HepG2 (cell line): ENCODE data around the gene AFDN. TPM values are rescaled to one million over a fixed set of nuclear protein-coding genes. Genes with fewer than 3 reads are reported as not detected.

Experiments
- ARNT ChIP-seq: fragments of 450-650 bp; IDR thresholded peaks from 2 replicates; pipeline ENCODE4 v1.6.1; 2017
- DNMT1 ChIP-seq: sonication (generic); formaldehyde crosslinking; IDR thresholded peaks from 2 replicates; pipeline ENCODE4 v1.5.1; 2020; ENCODE audit warnings: mild to moderate bottlenecking, missing genetic modification reagents
- HOXA7 ChIP-seq: sonication (generic); formaldehyde crosslinking; IDR thresholded peaks from 2 replicates; pipeline ENCODE4 v1.8.1; 2022; ENCODE audit warnings: mild to moderate bottlenecking, missing genetic modification reagents, moderate library complexity
- KDM5B ChIP-seq: sonication (generic); formaldehyde crosslinking; IDR thresholded peaks from 2 replicates; pipeline ENCODE4 v1.4.0; 2020; ENCODE audit warnings: missing genetic modification reagents, mild to moderate bottlenecking, borderline replicate concordance
- KDM6A ChIP-seq: IDR thresholded peaks from 2 replicates; pipeline ENCODE4 v1.6.1; 2016; ENCODE audit warnings: low read depth
- MLXIP ChIP-seq: sonication (generic); formaldehyde crosslinking; IDR thresholded peaks from 2 replicates; pipeline ENCODE4 v1.9.0; 2021; ENCODE audit warnings: missing genetic modification reagents, borderline replicate concordance
- ZBTB3 ChIP-seq: sonication (generic); formaldehyde crosslinking; IDR thresholded peaks from 2 replicates; pipeline ENCODE4 v1.4.0; 2020; ENCODE audit warnings: low read depth, mild to moderate bottlenecking, moderate library complexity, missing genetic modification reagents, borderline replicate concordance
- ZHX2 ChIP-seq, 2 experiments: sonication (generic) in 1 of 2; formaldehyde crosslinking in 1 of 2; IDR thresholded peaks; 2 replicates each; pipeline versions ENCODE4 v1.6.1 to v1.9.0; 2014 to 2022; ENCODE audit warnings: antibody characterized with exemption in 1 of 2, borderline replicate concordance in 1 of 2, inconsistent platforms in 1 of 2, low read depth in 1 of 2, missing genetic modification reagents in 1 of 2
- ZNF280D ChIP-seq: sonication (generic); formaldehyde crosslinking; IDR thresholded peaks from 2 replicates; pipeline ENCODE4 v1.5.1; 2020; ENCODE audit warnings: mild to moderate bottlenecking, missing genetic modification reagents
- polyA plus RNA-seq, 8 experiments: library from polyadenylated mRNA; depleted of rRNA in 3 of 8; stranded (reverse) in 7 of 8; unstranded in 1 of 8; fragments of >200 nt; fragmentation: Illumina TruSeq in 4 of 8; extraction: Trizol in 4 of 8; gene quantifications; 2 replicates each; pipeline versions ENCODE4 v1.2.1 to v1.2.3, GENCODE V29; 2011 to 2016; ENCODE audit warnings: low read depth in 4 of 8, missing spikeins in 1 of 8, mixed read lengths in 1 of 8; ENCODE audit not compliant: insufficient read depth in 1 of 8
- total RNA-seq, 5 experiments: library from RNA; depleted of rRNA; stranded (reverse); fragments of >200 nt; fragmentation: Illumina TruSeq; extraction: Trizol; gene quantifications; 2 replicates each; pipeline ENCODE4 v1.2.3, GENCODE V29; 2016; ENCODE audit warnings: low read depth in 1 of 5
- TF ChIP-seq, protein P1 (sequence below), 2 experiments: sonication (generic) in 1 of 2; formaldehyde crosslinking in 1 of 2; IDR thresholded peaks; 2 replicates each; pipeline versions ENCODE4 v1.4.0 to v1.6.1; 2018 to 2020; ENCODE audit warnings: missing genetic modification reagents in 2 of 2, borderline replicate concordance in 1 of 2, low read depth in 1 of 2, mild to moderate bottlenecking in 1 of 2, missing biosample characterization in 1 of 2
- TF ChIP-seq, protein P2 (sequence below): sonication (generic); formaldehyde crosslinking; IDR thresholded peaks from 2 replicates; pipeline ENCODE4 v1.4.0; 2020; ENCODE audit warnings: low read depth, mild to moderate bottlenecking, missing genetic modification reagents

AFDN gene
- total and polyA plus RNA-seq, 2 of the 13 experiments (the other 11 are each of a cell fraction or from before 2014, with no cell fraction given) = 136 to 151 TPM

DNA sequence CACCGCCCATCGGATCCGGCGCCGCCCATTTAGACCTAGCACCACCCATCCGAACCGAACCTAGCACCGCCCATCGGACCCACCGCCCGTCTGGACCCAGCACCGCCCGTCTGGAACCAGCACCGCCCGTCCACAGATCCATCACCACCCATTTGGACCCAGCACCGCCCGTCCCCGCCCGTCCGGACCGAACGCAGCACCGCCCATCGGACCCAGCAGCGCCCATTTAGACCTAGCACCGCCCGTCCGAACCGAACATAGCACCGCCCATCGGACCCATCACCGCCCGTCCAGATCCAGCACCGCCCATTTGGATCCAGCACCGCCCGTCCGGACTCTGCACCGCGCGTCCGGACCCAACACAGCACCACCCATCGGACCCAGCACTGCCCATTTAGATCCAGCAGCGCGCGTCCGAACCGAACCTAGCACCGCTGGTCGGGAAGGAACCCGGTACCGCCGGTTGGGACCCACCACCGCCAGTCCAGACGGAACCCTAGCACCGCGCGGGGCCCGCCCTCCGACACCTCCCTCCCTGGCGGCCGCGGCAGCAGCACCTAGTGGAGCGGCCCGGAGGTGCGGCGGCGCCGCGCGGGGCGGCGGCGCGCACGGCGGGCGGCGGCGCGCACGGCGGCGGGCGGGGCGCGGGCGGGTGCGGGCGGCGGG lies 348 bp upstream of the AFDN start (continued):
- TF ChIP-seq ZHX2 (IDR thresholded peaks at IDR 0.05; ENCODE audit: low read depth) = no peak
- no peak for TF ChIP-seq ZHX2 (CRISPR knock-in tag; IDR thresholded peaks at IDR 0.05; ENCODE audit: borderline replicate concordance)
- TF ChIP-seq ZBTB3 (CRISPR knock-in tag) = 0 out of 2 replicates have a peak, but pooled peaks have one; percentile 28
- TF ChIP-seq HOXA7 = no peak
- TF ChIP-seq, protein P1, sequence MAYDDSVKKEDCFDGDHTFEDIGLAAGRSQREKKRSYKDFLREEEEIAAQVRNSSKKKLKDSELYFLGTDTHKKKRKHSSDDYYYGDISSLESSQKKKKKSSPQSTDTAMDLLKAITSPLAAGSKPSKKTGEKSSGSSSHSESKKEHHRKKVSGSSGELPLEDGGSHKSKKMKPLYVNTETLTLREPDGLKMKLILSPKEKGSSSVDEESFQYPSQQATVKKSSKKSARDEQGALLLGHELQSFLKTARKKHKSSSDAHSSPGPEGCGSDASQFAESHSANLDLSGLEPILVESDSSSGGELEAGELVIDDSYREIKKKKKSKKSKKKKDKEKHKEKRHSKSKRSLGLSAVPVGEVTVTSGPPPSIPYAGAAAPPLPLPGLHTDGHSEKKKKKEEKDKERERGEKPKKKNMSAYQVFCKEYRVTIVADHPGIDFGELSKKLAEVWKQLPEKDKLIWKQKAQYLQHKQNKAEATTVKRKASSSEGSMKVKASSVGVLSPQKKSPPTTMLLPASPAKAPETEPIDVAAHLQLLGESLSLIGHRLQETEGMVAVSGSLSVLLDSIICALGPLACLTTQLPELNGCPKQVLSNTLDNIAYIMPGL (CRISPR knock-in tag; IDR thresholded peaks at IDR 0.05; ENCODE audit: borderline replicate concordance in 1 of 2, low read depth in 1 of 2) = peak; percentile 92 to 93
- TF ChIP-seq KDM5B = peak; percentile 63; the same call in 1 of the 2 replicates
- TF ChIP-seq ARNT = no peak
- TF ChIP-seq KDM6A (CRISPR knock-in tag) = no peak
- TF ChIP-seq MLXIP (CRISPR knock-in tag) = no peak
- TF ChIP-seq DNMT1 (CRISPR knock-in tag) = no peak
- no peak; the same call in none of the 2 replicates for TF ChIP-seq ZNF280D (CRISPR knock-in tag)
- TF ChIP-seq, protein P2, sequence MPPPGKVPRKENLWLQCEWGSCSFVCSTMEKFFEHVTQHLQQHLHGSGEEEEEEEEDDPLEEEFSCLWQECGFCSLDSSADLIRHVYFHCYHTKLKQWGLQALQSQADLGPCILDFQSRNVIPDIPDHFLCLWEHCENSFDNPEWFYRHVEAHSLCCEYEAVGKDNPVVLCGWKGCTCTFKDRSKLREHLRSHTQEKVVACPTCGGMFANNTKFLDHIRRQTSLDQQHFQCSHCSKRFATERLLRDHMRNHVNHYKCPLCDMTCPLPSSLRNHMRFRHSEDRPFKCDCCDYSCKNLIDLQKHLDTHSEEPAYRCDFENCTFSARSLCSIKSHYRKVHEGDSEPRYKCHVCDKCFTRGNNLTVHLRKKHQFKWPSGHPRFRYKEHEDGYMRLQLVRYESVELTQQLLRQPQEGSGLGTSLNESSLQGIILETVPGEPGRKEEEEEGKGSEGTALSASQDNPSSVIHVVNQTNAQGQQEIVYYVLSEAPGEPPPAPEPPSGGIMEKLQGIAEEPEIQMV (CRISPR knock-in tag) = 0 out of 2 replicates have a peak, but pooled peaks have one; percentile 39
